OCI-LY7 (cell line): ENCODE results near the gene PHACTR3. TPM values are rescaled to one million over a fixed set of nuclear protein-coding genes. Genes with fewer than 3 reads are reported as not detected.

ENCODE experiments used
- BruUV-seq: library from RNA; stranded (reverse); fragments of 400-500 nt; replicated peaks from 2 replicates; lab custom pipeline; 2021; lab: Mats Ljungman, UMichigan
- CTCF ChIA-PET: fragments of 300-600 bp; sonication (Branson Sonifier 250); formaldehyde crosslinking; loops from one replicate; lab custom pipeline; 2022; ENCODE audit warnings: antibody characterized with exemption; ENCODE audit not compliant: unreplicated experiment; lab: Charles Lee
- POLR2A ChIA-PET: fragments of 300-600 bp; sonication (Branson Sonifier 250); formaldehyde crosslinking; loops from one replicate; lab custom pipeline; 2022; ENCODE audit warnings: antibody characterized with exemption; lab: Charles Lee
- DNase-seq: peaks from one replicate; pipeline ENCODE4 v3.0.0-alpha.2; 2015; ENCODE audit warnings: low spot score
- H2AFZ ChIP-seq: fragments of 200-600 bp; sonication (generic), shearing (Covaris generic); 2 replicates; pipeline ENCODE4 v1.6.1; 2014; ENCODE audit warnings: mild to moderate bottlenecking, antibody characterized with exemption, low read length, moderate library complexity
- H3K27ac ChIP-seq: fragments of 200-600 bp; sonication (generic); 2 replicates; pipeline ENCODE4 v1.5.1; 2014; ENCODE audit warnings: mixed run types, low read depth, mild to moderate bottlenecking, moderate library complexity, low read length, inconsistent platforms; ENCODE audit not compliant: poor library complexity, severe bottlenecking
- H3K36me3 ChIP-seq: fragments of 200-600 bp; sonication (generic); 2 replicates; pipeline ENCODE4 v1.6.1; 2014; ENCODE audit warnings: mild to moderate bottlenecking, antibody characterized with exemption, low read length, moderate library complexity, mixed read lengths; ENCODE audit not compliant: insufficient read depth
- H3K4me1 ChIP-seq: fragments of 200-600 bp; sonication (generic); 2 replicates; pipeline ENCODE4 v1.5.1; 2014; ENCODE audit warnings: mild to moderate bottlenecking, low read length; ENCODE audit not compliant: insufficient read depth, poor library complexity, severe bottlenecking
- H3K4me2 ChIP-seq: fragments of 200-600 bp; sonication (generic); 2 replicates; pipeline ENCODE4 v1.6.1; 2014; ENCODE audit warnings: mild to moderate bottlenecking, low read length
- H3K4me3 ChIP-seq: fragments of 200-600 bp; sonication (generic); 2 replicates; pipeline ENCODE4 v1.5.1; 2014; ENCODE audit warnings: mild to moderate bottlenecking, low read depth, low read length; ENCODE audit not compliant: poor library complexity, severe bottlenecking
- H3K79me2 ChIP-seq: fragments of 200-600 bp; sonication (generic); 2 replicates; pipeline ENCODE4 v1.6.1; 2016; ENCODE audit warnings: low read depth, mild to moderate bottlenecking, low read length, moderate library complexity, mixed read lengths; ENCODE audit not compliant: insufficient read depth
- H3K9me2 ChIP-seq: fragments of 200-600 bp; sonication (generic); 2 replicates; pipeline ENCODE4 v1.6.1; 2016; ENCODE audit warnings: mild to moderate bottlenecking, low read length, mixed read lengths; ENCODE audit not compliant: insufficient read depth
- H3K9me3 ChIP-seq: fragments of 200-600 bp; sonication (generic); 2 replicates; pipeline ENCODE4 v1.6.1; 2014; ENCODE audit warnings: mild to moderate bottlenecking, mixed run types, low read length, mixed read lengths
- H4K20me1 ChIP-seq: fragments of 200-600 bp; sonication (generic); 2 replicates; pipeline ENCODE4 v1.6.1; 2014; ENCODE audit warnings: mild to moderate bottlenecking, antibody characterized with exemption, low read length, moderate library complexity, mixed read lengths; ENCODE audit not compliant: insufficient read depth
- EZH2phosphoT487 ChIP-seq: fragments of 200-600 bp; sonication (generic); IDR thresholded peaks from 2 replicates; pipeline ENCODE4 v1.6.1; 2018; ENCODE audit warnings: low read depth, borderline replicate concordance, mild to moderate bottlenecking, mixed run types, antibody characterized with exemption, low read length, moderate library complexity, mixed read lengths
- intact Hi-C: fragments of 100-400 bp; cut with micrococcal nuclease; formaldehyde crosslinking; loops from one replicate; pipeline ENCODE4 v1.10.0; 2022; ENCODE audit not compliant: unreplicated experiment
- total RNA-seq, 2 experiments: library from RNA; depleted of rRNA in 1 of 2; stranded (reverse); fragments of >200 nt in 1 of 2; shearing (Covaris generic) in 1 of 2; gene quantifications; 2 replicates each; pipeline ENCODE4 v1.2.3, GENCODE V29; 2014 to 2022
- TF ChIP-seq, protein P1 (sequence below): fragments of 200-600 bp; sonication (generic); conservative IDR thresholded peaks from 2 replicates; pipeline ENCODE4 v1.5.1; 2014; ENCODE audit warnings: mild to moderate bottlenecking, antibody characterized with exemption, low read length, moderate library complexity, mixed read lengths

PHACTR3 gene
- total RNA-seq, 2 experiments from 2014 or later, result 0.32 TPM; not detected in 1

DNA sequence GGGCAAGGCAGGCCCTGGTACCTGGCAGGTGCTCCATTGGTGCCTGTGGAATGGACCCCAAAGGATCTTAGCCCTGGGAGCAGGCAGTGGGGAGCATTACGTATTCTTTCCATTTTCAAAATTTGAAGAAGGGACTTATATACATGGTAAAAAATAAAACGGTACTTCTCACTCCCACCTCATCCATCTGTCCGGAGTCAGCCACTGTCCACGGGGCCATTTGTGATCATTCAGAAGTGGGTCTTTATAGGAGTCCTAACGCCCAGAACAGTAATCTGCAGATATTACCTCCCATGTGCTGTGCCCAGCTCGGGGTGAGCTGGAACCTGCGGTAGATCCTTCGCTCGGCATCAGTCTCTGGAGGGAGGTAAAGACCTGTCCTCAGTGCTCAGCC, 218.7 kb downstream of the PHACTR3 start:
- no peaks in the 10 kb centered on the region for H3K79me2 ChIP-seq
- no peak overlapping the region for H3K4me3 ChIP-seq
- ChIA-PET POLR2A (no interaction called here), CTCF (no interaction called here)
- intact Hi-C loops, result no loop called here
- no peaks in the 10 kb centered on the region for H3K4me1 ChIP-seq
- H2AFZ ChIP-seq, result no peak overlapping the region
- no TSS peak for BruUV-seq
- no peak overlapping the region for H3K4me2 ChIP-seq
- TF ChIP-seq, protein P1, sequence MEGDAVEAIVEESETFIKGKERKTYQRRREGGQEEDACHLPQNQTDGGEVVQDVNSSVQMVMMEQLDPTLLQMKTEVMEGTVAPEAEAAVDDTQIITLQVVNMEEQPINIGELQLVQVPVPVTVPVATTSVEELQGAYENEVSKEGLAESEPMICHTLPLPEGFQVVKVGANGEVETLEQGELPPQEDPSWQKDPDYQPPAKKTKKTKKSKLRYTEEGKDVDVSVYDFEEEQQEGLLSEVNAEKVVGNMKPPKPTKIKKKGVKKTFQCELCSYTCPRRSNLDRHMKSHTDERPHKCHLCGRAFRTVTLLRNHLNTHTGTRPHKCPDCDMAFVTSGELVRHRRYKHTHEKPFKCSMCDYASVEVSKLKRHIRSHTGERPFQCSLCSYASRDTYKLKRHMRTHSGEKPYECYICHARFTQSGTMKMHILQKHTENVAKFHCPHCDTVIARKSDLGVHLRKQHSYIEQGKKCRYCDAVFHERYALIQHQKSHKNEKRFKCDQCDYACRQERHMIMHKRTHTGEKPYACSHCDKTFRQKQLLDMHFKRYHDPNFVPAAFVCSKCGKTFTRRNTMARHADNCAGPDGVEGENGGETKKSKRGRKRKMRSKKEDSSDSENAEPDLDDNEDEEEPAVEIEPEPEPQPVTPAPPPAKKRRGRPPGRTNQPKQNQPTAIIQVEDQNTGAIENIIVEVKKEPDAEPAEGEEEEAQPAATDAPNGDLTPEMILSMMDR, result no peak
- TF ChIP-seq EZH2phosphoT487, result no peak
- DNase-seq, result no peak
- no peak overlapping the region for H3K27ac ChIP-seq
- no peaks in the 10 kb centered on the region for H3K36me3 ChIP-seq
- H3K9me2 ChIP-seq, result no peaks in the 10 kb centered on the region
- H4K20me1 ChIP-seq, result no peaks in the 10 kb centered on the region
- no peaks in the 10 kb centered on the region for H3K9me3 ChIP-seq

DNA sequence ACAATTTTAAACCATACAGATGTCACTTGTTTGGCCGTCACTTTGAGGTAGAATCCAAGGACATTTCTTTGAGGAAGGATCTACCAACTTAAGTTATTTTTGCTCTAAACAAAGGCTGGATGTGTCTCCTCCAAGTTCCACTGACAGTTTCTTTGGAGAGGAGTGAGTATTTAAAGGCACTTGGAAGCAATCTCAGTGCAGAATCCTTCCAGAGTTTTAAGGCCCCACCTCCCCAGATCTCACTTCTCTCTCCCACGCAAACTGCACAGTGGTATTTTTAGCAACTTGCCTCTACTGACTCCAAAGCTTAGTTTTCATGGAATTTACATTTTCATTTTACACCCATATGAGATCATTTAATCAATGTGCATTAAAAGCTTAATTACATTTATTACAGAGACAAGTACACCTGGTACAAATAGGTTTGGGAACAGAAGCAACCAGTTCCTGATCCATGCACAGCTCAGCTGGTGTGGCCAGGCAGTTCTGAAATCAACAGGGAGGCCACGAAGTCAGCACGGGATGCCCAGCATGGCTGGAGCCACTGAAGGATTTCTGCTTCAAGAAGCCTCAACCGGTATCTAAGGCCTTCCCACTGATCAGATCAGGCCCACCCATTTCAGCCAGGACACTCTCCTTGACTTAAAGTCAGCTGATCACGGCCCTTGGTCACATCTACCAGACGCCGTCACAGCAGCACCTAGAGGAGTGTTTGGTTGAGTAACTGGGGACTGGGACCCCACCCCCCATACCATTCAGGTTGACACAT, 219.3 kb downstream of the PHACTR3 start:
- no peak overlapping the region for H3K4me2 ChIP-seq
- no peak overlapping the region for H2AFZ ChIP-seq
- no peak overlapping the region for H3K4me3 ChIP-seq
- H3K9me2 ChIP-seq, result no peaks in the 10 kb centered on the region
- no peaks in the 10 kb centered on the region for H4K20me1 ChIP-seq
- H3K4me1 ChIP-seq, result no peaks in the 10 kb centered on the region
- ChIA-PET CTCF (no interaction called here), POLR2A (no interaction called here)
- intact Hi-C loops, result no loop called here
- no peaks in the 10 kb centered on the region for H3K9me3 ChIP-seq
- no peak overlapping the region for H3K27ac ChIP-seq
- H3K79me2 ChIP-seq, result no peaks in the 10 kb centered on the region
- DNase-seq, result no peak
- H3K36me3 ChIP-seq, result no peaks in the 10 kb centered on the region
- no TSS peak for BruUV-seq
- TF ChIP-seq, protein P1, result no peak
- TF ChIP-seq EZH2phosphoT487, result no peak

DNA sequence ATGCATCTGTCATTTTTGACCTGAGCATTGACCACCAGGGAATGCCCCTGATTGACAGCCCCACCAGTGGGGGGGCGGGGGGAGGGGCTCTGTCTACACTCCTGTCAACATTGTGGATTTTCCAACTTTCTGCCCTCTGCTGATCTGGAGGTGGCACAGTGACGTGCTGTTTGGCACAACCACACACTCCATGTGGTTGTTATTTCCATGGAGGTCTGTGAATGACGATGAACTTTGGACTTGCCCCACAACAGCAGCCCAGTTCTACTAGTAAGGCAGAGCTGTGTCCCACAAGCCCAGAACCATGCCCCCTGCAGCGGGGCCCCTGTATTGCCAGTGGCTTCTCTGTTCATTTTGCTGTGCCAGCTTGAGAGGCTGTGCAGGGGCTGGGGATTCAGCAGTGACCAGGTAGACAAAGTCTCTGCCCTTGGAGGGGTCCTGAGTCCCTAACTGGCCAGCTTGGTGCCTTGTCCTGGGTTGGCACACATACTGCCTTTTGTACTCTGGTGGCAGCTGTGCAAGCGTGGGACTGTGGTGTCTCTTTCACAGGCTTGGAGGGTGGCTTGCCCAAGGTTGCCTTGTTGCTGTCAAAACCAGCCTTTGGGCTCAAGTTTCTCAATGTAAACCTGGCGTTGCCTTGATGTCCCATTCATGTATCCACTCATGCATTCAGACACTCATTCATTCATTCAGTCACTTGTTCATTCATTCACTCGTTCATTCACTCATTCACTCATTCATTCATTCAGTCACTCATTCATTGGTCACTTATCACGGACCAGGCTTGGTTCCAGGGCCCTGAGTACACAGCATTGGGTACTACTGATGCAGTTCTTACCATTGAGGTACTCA, 220.6 kb downstream of the PHACTR3 start:
- no peak overlapping the region for H2AFZ ChIP-seq
- H3K9me3 ChIP-seq, result no peaks in the 10 kb centered on the region
- no peaks in the 10 kb centered on the region for H3K9me2 ChIP-seq
- H3K4me3 ChIP-seq, result no peak overlapping the region
- H3K36me3 ChIP-seq, result no peaks in the 10 kb centered on the region
- ChIA-PET POLR2A (no interaction called here), CTCF (no interaction called here)
- TF ChIP-seq, protein P1, result no peak
- no peak for TF ChIP-seq EZH2phosphoT487
- no peak overlapping the region for H3K4me2 ChIP-seq
- no peaks in the 10 kb centered on the region for H4K20me1 ChIP-seq
- BruUV-seq, result no TSS peak
- no peak for DNase-seq
- H3K79me2 ChIP-seq, result no peaks in the 10 kb centered on the region
- H3K27ac ChIP-seq, result no peak overlapping the region
- H3K4me1 ChIP-seq, result no peaks in the 10 kb centered on the region
- intact Hi-C loops, result no loop called here
